MCF 10A (cell line): ENCODE measurements around the gene EXOSC7. TPM values are rescaled to one million over a fixed set of nuclear protein-coding genes. Genes with fewer than 3 reads are reported as not detected.

Experiments
- BruUV-seq: library from RNA; stranded (reverse); fragments of 400-500 nt; replicated peaks from 2 replicates; lab custom pipeline; 2021; lab: Mats Ljungman, UMichigan
- CTCF ChIA-PET: fragments of 300-600 bp; sonication (Branson Sonifier 250); formaldehyde crosslinking; extraction: SDS; loops from one replicate; lab custom pipeline; 2021; ENCODE audit warnings: antibody characterized with exemption, inconsistent platforms; lab: Yijun Ruan, JAX
- POLR2A ChIA-PET: fragments of 300-600, 350-650 bp; sonication (Branson Sonifier 250); formaldehyde crosslinking; extraction: SDS; loops from one replicate; lab custom pipeline; 2020; ENCODE audit warnings: antibody characterized with exemption, inconsistent platforms; lab: Yijun Ruan, JAX
- DNase-seq: peaks from one replicate; pipeline ENCODE4 v3.0.0-alpha.2; 2018; ENCODE audit not compliant: unreplicated experiment
- H3K27ac Mint-ChIP-seq: one replicate; pipeline ENCODE4 v1.8.0; 2022; ENCODE audit warnings: mild to moderate bottlenecking, low read depth, mixed read lengths; ENCODE audit not compliant: unreplicated experiment
- H3K27me3 Mint-ChIP-seq: one replicate; pipeline ENCODE4 v1.8.0; 2022; ENCODE audit warnings: mixed read lengths; ENCODE audit not compliant: insufficient read depth, unreplicated experiment
- H3K36me3 Mint-ChIP-seq: one replicate; pipeline ENCODE4 v1.8.0; 2022; ENCODE audit warnings: mild to moderate bottlenecking, moderate library complexity, mixed read lengths; ENCODE audit not compliant: insufficient read depth, unreplicated experiment
- H3K4me1 Mint-ChIP-seq: one replicate; pipeline ENCODE4 v1.8.0; 2022; ENCODE audit warnings: mixed read lengths; ENCODE audit not compliant: insufficient read depth, unreplicated experiment
- H3K4me3 Mint-ChIP-seq: one replicate; pipeline ENCODE4 v1.8.0; 2022; ENCODE audit warnings: mild to moderate bottlenecking, moderate library complexity, mixed read lengths; ENCODE audit not compliant: unreplicated experiment
- H3K9me3 Mint-ChIP-seq: one replicate; pipeline ENCODE4 v1.8.0; 2022; ENCODE audit warnings: mixed read lengths; ENCODE audit not compliant: unreplicated experiment
- CTCF ChIP-seq: fragments of 200-600 bp; IDR thresholded peaks from one replicate; pipeline ENCODE4 v1.8.0; 2022; ENCODE audit warnings: antibody characterized with exemption, mild to moderate bottlenecking; ENCODE audit not compliant: unreplicated experiment
- intact Hi-C: fragments of 100-400 bp; cut with micrococcal nuclease; formaldehyde crosslinking; loops from 2 replicates; pipeline ENCODE4 v1.14.1; 2022
- total RNA-seq: library from RNA; stranded (reverse); gene quantifications from 2 replicates; pipeline ENCODE4 v1.2.3, GENCODE V29; 2022

The EXOSC7 gene
- total RNA-seq, 1 experiment from 2014 or later = 73.3 TPM

DNA sequence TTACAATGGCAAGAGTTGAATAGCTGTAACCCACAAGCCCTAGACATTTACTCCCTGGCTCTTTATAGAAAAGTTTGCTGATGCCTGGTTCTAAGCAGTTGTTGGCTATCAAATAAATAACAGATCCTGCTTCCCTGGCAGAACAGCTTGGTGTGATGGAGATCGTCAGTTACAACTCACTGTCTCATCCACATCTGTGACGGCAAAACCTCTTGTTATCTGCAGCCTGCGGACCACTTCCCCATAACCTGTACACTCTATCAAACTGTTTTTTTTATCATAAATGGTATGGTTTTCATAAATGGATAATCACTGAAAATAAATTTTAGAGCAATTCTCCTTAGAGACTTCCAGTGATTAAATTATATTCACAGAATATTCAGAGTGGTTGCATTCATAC, 14.2 kb upstream of the EXOSC7 start:
- no TSS peak for BruUV-seq
- CTCF ChIA-PET = no interaction called here
- Mint-ChIP-seq H3K9me3 (no peaks in the 10 kb centered on the region), H3K27me3 (no peaks in the 10 kb centered on the region), H3K27ac (no peak overlapping the region), H3K4me3 (no peak overlapping the region), H3K4me1 (peaks cover 42% of the 10 kb centered on the region), H3K36me3 (peaks cover 19% of the 10 kb centered on the region)
- DNase-seq = no peak
- POLR2A ChIA-PET = interaction anchor here (1.3 kb wide), 1 partner anchor 15 kb away, joined by 6 read pairs; no protein-coding TSS in a partner anchor
- intact Hi-C loops = no loop called here
- no peak for TF ChIP-seq CTCF

DNA sequence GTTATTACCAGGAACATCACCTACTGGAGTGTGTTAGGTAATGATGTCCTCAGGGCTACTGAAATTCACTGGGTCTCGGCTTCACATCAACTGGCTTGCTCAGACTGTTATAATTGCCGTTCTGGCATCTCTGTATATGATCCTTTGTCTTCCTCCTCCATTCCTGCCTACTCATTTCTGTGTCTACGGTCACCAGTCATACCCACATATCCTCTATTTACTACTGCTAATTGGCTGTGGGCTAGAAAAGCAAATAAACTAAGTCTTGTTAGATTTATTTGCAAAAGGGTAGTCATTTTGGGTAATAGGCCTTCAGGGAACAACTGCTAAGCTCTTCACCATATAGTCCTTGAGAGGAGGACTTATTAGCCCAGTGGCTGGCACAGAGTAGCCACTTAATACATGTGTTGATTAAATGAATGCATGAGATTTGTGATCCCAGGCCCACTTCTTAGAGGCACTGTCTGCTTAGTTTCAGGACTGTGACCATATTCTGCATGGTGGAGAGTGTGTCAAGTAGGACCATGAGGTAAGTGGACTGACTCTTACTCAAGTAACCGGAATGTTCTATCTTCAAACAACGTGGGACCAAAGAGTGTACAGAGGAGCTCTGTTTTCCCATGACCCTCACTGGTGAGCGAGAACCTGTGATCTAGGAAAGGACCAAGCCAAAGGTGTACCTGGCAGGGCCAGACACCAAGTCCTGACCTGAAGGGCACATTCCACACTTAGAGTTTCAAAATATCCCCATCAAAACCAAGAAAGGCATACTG, 13.2 kb upstream of the EXOSC7 start:
- H3K27ac Mint-ChIP-seq = no peak overlapping the region
- TF ChIP-seq CTCF = no peak
- H3K36me3 Mint-ChIP-seq = peaks cover 13% of the 10 kb centered on the region
- H3K27me3 Mint-ChIP-seq = no peaks in the 10 kb centered on the region
- intact Hi-C loops = no loop called here
- ChIA-PET CTCF (interaction anchor here (0.6 to 0.7 kb wide), 2 partner anchors 13 to 48 kb away, joined by 3 to 4 read pairs; no protein-coding TSS in a partner anchor), POLR2A (interaction anchor here (0.6 to 2.0 kb wide), 3 partner anchors 12 to 144 kb away, joined by 3 to 9 read pairs (median 5); partner anchors contain the start of genes EXOSC7 and ZDHHC3)
- H3K9me3 Mint-ChIP-seq = no peaks in the 10 kb centered on the region
- no peak for DNase-seq
- no TSS peak for BruUV-seq
- no peak overlapping the region for H3K4me3 Mint-ChIP-seq
- peaks cover 50% of the 10 kb centered on the region for H3K4me1 Mint-ChIP-seq

GRCh38 chr3:44963571-44964325, 12.3 kb upstream of the EXOSC7 start:
- DNase-seq = no peak
- Mint-ChIP-seq H3K27ac (peak overlapping the region; percentile 96), H3K27me3 (no peaks in the 10 kb centered on the region), H3K4me1 (peaks cover 50% of the 10 kb centered on the region), H3K4me3 (peak overlapping the region; percentile 18), H3K9me3 (no peaks in the 10 kb centered on the region), H3K36me3 (peaks cover 4% of the 10 kb centered on the region)
- POLR2A ChIA-PET = interaction anchor here (0.6 to 2.0 kb wide), 5 partner anchors 11 to 202 kb away, joined by 3 to 9 read pairs (median 4); partner anchors contain the start of genes EXOSC7, KIAA1143, KIF15 and ZDHHC3
- CTCF ChIA-PET = interaction anchor here (0.6 to 0.7 kb wide), 2 partner anchors 49 kb away, joined by 3 to 4 read pairs; no protein-coding TSS in a partner anchor
- no peak for TF ChIP-seq CTCF
- intact Hi-C loops = no loop called here
- no TSS peak for BruUV-seq

- ChIA-PET POLR2A (interaction anchor here (0.6 to 4.3 kb wide), 2 partner anchors 11 to 28 kb away, joined by 3 to 76 read pairs; partner anchors contain the start of genes EXOSC7 and ZDHHC3), CTCF (interaction anchor here (0.6 kb wide), 1 partner anchor 639 kb away, joined by 3 read pairs; no protein-coding TSS in a partner anchor)
- no peaks in the 10 kb centered on the region for H3K27me3 Mint-ChIP-seq
- intact Hi-C loops = no loop called here
- H3K36me3 Mint-ChIP-seq = no peaks in the 10 kb centered on the region
- no peak for DNase-seq
- BruUV-seq = no TSS peak
- no peaks in the 10 kb centered on the region for H3K9me3 Mint-ChIP-seq
- TF ChIP-seq CTCF = no peak
- H3K4me1 Mint-ChIP-seq = peaks cover 61% of the 10 kb centered on the region
- H3K4me3 Mint-ChIP-seq = no peak overlapping the region
- H3K27ac Mint-ChIP-seq = no peak overlapping the region
Measured at GRCh38 chr3:44965165-44965564, 10.9 kb upstream of the EXOSC7 start.
